22Rv1 (cell line): ENCODE measurements around the gene RND2.

ENCODE experiments used
- H3K27ac ChIP-seq: fragments of 450-650 bp; 2 replicates; pipeline ENCODE4 v1.5.1; 2017
- CTCF ChIP-seq: fragments of 450-650 bp; IDR thresholded peaks from 2 replicates; pipeline ENCODE4 v1.5.1; 2017; ENCODE audit warnings: mild to moderate bottlenecking
- ZFX ChIP-seq: fragments of 450-650 bp; IDR thresholded peaks from 2 replicates; pipeline ENCODE4 v1.6.1; 2017; ENCODE audit warnings: antibody characterized with exemption, borderline replicate concordance

Gene RND2

GRCh38 chr17:43074869-43075268, 49.8 kb downstream of the RND2 start:
- H3K27ac ChIP-seq: no peak overlapping the region
- TF ChIP-seq ZFX: no peak
- no peak for TF ChIP-seq CTCF

GRCh38 chr17:43079641-43080302, 54.7 kb downstream of the RND2 start:
- peak overlapping the region; percentile 13; the same call in 1 of the 2 replicates for H3K27ac ChIP-seq
- TF ChIP-seq CTCF (no peak), ZFX (no peak)
